Measurements from ENCODE around the gene CFAP74.

DNA sequence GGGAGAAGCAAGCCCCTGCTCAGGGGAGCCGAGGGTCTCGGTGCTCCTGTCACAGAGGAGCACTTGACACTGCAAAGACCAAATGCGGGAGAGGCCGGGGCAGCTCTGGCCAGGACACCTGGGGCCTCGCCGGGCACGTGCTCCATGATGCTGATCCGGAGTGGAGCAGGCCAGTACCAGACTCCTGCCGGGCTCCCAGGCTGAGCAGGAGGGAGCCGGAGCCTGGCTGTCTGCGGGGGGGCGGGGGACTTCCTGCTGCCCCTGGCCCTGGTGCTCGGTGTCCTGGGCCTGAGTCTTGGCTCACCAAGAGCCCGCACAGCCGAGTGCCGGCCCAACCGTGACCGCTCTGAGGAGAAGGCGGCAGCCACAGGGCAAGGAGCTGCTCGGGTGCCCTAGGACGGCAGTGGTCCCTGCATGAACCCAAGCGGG is 46.0 kb downstream of the CFAP74 start:
- TF ChIP-seq CTCF (conservative IDR thresholded peaks at IDR 0.05; ENCODE audit: low read length) = no peak
- no peak for TF ChIP-seq EZH2phosphoT487 (IDR thresholded peaks at IDR 0.05; ENCODE audit: borderline replicate concordance)
